Occipital lobe (tissue), 2 donors: Measurements from ENCODE around the gene DACT2. TPM values are rescaled to one million over a fixed set of nuclear protein-coding genes. Genes with fewer than 3 reads are reported as not detected.
"Not testable (repeated sequence)": the region's sequence is repeated elsewhere in the genome, so short reads cannot be mapped to it uniquely, and the experiment has no call there.

ENCODE experiments used
- DNase-seq: peaks from one replicate; lab custom pipeline; 2025; lab: John Stamatoyannopoulos, UW
- total RNA-seq: library from RNA; depleted of rRNA; stranded (reverse); fragments of >200 nt; gene quantifications from one replicate; pipeline ENCODE4 v1.2.3, GENCODE V29; 2014

The DACT2 gene
- total RNA-seq, result 0.62 TPM

DNA sequence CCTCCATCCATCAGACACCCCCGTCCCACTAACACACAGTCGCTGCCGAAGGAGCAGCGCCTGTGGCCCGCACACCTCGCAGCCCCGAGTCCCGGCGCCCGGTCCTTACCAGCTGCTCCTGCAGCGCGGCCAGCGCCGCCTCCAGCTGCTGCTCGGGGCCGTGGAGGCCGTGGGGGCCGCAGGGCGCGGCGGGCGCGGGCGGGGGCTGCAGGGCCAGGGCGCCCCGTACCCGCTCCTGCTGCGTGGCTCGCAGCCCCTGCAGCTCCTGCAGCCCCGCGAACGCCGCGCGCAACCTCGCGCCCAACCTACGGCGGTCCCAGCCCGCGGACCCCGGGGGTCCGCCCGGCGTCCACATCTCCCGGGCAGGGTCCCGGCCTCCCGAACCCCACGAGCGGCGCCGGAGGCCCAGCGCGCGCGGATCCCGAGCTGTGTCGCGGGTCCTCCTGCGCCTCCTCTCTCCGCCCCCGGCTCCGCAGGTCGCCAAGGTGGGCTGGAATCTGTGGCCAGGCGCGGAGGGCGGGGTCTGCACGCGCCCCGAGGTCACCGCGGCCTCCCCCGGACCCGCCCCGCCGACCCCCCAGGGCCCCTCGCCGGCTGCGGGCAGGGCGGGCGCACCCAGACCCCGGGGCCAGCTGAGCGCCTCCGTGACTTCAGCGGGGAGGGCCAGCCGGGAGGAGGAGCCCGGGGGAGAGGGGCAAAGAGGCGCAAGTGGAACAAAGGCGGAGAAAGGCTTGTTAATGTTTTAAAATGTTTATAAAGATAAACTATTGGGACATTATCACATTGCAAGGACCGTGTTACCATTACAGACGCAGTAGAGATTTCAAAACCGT lies at the start of gene DACT2:
TSS of gene DACT2 (minus strand) at position 499 of the 833 bp plus-strand sequence. CDS start at position 355, 144 bp downstream.
- no peak for DNase-seq

GRCh38 chr6:168368936-168369335 lies 49.4 kb upstream of the DACT2 start:
- no peak for DNase-seq

GRCh38 chr6:168368066-168368820 lies 48.7 kb upstream of the DACT2 start:
- no peak for DNase-seq

DNA sequence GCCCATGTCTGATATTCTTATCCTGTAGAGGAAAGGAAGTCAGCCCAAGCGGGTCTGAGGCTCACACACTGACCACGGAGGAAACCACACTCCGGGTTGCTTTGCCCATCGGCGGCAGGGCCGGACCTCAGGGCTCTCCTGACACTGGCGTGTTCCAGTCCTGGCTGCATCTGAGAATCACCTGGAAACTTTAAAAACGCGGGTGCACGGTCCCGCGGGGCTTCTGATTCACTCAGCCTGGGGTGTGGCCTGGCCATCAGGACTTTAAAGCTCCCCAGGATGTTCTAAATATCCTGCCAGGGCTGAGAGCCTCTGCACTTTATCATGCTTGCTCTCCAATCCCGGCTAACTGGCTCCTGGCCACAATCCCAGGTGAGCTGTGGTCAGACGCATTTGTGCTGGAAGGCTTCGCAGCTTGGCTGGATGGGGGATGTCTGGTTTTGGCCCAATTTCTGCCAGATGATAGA lies 47.7 kb upstream of the DACT2 start:
- DNase-seq, result no peak

- no peak for DNase-seq
Measured at GRCh38 chr6:168366473-168366872, 46.9 kb upstream of the DACT2 start.

DNA sequence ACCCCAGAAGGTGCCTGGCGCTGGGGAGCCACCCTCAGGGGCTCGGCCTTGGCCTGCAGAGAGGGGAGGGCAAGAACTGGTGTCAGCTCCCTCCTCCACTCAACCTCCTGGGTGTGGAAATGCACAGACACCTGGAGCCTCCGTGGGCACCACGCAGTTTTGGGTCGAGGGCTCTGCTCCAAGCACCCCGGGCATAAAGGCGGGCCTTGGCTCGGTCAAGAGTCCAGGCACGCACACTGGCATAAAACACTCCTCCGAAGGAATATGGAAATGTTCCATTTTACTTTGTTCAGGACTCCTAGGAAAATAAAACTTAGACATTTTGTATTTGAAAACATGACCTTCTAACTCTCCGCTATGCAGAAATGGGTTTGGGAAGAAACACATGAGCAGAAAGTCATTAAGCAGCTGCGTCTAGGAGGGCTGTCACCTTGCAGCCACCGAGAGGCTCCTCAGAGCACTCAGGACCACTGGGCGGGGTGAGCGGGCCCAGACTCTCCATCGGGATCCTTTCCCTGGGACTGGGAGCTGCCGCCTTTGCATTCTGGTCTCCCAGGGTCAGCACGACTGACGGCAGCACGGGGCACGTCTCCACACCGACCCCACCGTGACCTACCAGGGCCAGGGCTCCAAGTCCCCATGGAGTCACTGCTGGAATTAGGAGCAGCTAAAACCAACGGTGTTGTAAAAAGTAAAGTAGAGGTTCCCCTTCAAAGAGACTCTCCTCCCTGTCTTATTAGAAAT lies 46.0 kb upstream of the DACT2 start:
- no peak for DNase-seq

GRCh38 chr6:168364793-168365421 lies 45.3 kb upstream of the DACT2 start:
- no peak for DNase-seq

GRCh38 chr6:168363811-168364792 lies 44.5 kb upstream of the DACT2 start:
- no peak for DNase-seq

- no peak for DNase-seq
Measured at GRCh38 chr6:168363302-168363701, 43.7 kb upstream of the DACT2 start.

GRCh38 chr6:168362276-168362990 lies 42.9 kb upstream of the DACT2 start:
- DNase-seq, result no peak

- DNase-seq, result no peak
Measured at GRCh38 chr6:168361766-168362165, 42.2 kb upstream of the DACT2 start.

- no peak for DNase-seq
Measured at GRCh38 chr6:168359794-168360193, 40.2 kb upstream of the DACT2 start.

- no peak for DNase-seq
Measured at GRCh38 chr6:168358842-168359420, 39.4 kb upstream of the DACT2 start.

GRCh38 chr6:168356872-168357271 lies 37.3 kb upstream of the DACT2 start:
- not testable (repeated sequence) for DNase-seq

- DNase-seq, result no peak
Measured at GRCh38 chr6:168355716-168356522, 36.3 kb upstream of the DACT2 start.

DNA sequence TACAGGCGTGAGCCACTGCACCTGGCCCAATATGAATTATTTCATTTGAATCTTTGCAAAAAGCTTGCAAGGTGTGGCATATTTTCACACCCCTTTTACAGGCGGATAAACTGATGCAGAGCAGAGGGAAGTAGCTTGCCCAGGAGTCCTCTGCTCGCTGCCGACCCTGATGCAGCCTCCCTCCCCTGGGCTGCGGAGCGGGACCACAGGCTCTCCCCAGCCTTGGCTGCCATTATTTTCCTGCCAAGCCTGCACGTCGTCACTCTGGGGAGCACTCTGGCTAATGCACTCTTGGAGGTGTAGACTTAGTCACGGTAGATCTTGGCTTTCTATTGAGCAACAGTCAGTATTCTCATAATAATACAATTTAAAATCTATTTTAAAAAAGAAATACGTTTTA lies 34.8 kb upstream of the DACT2 start:
- DNase-seq, result no peak

GRCh38 chr6:168353041-168353440 lies 33.5 kb upstream of the DACT2 start:
- no peak for DNase-seq

DNA sequence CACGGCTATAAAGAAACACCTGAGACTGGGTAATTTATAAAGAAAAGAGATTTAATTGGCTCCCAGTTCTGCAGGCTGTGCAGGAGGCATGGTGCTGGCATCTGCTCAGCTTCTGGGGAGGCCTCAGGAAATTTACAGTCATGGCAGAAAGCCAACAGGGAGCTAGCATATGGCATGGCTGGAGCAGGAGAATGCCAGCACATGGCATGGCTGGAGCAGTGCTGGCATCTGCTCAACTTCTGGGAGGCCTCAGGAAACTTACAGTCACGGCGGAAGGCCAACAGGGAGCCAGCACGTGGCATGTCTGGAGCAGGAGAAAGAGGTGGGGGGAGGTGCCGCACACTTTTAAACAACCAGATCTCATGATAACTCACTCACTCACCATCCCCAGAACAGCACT lies 32.5 kb upstream of the DACT2 start:
- no peak for DNase-seq
